IMR-90 (cell line): ENCODE measurements around the gene FSIP2. TPM values are rescaled to one million over a fixed set of nuclear protein-coding genes. Genes with fewer than 3 reads are reported as not detected.

ENCODE experiments used
- ATAC-seq: fragments of 200-7000 bp; cut with Tn5 transposase; 2 replicates; pipeline ENCODE4 v1.9.1; 2020; ENCODE audit warnings: low read depth, mild to moderate bottlenecking, moderate library complexity
- BruUV-seq: library from RNA; stranded (reverse); fragments of 400-500 nt; replicated peaks from 2 replicates; lab custom pipeline; 2021; lab: Mats Ljungman, UMichigan
- CTCF ChIA-PET: fragments of 300-600 bp; formaldehyde crosslinking; extraction: SDS; loops from one replicate; lab custom pipeline; 2021; ENCODE audit warnings: antibody characterized with exemption; lab: Yijun Ruan, JAX
- POLR2A ChIA-PET: fragments of 300-600 bp; sonication (Branson Sonifier 250); formaldehyde crosslinking; loops from one replicate; lab custom pipeline; 2022; ENCODE audit warnings: antibody characterized with exemption; ENCODE audit not compliant: unreplicated experiment; lab: Charles Lee
- DNase-seq: peaks from one replicate; pipeline ENCODE4 v3.0.0; 2013
- H2AFZ ChIP-seq: replicated peaks from 2 replicates; pipeline ENCODE3; 2013; ENCODE audit warnings: low read length, mild to moderate bottlenecking; ENCODE audit not compliant: poor library complexity
- H2AK5ac ChIP-seq: 2 replicates; pipeline ENCODE4 v1.6.1; 2013; ENCODE audit warnings: low read depth, low read length, inconsistent platforms
- H2AK9ac ChIP-seq: replicated peaks from 2 replicates; pipeline ENCODE3; 2013; ENCODE audit warnings: mild to moderate bottlenecking, low read depth, low read length, moderate library complexity; ENCODE audit not compliant: poor library complexity
- H2BK120ac ChIP-seq: 2 replicates; pipeline ENCODE4 v1.6.1; 2013; ENCODE audit warnings: low read depth, low read length, inconsistent platforms
- H2BK15ac ChIP-seq: 3 replicates; pipeline ENCODE4 v1.6.1; 2013; ENCODE audit warnings: low read depth, low read length, inconsistent platforms
- H2BK20ac ChIP-seq: 2 replicates; pipeline ENCODE4 v1.6.1; 2013; ENCODE audit warnings: low read depth, mild to moderate bottlenecking, inconsistent platforms, low read length, moderate library complexity
- H2BK5ac ChIP-seq: 2 replicates; pipeline ENCODE4 v1.6.1; 2013; ENCODE audit warnings: mild to moderate bottlenecking, low read depth, low read length, inconsistent platforms; ENCODE audit not compliant: poor library complexity, severe bottlenecking
- H3K14ac ChIP-seq: replicated peaks from 2 replicates; pipeline ENCODE4 v1.6.1; 2013; ENCODE audit warnings: low read depth, low read length, inconsistent platforms
- H3K18ac ChIP-seq: 2 replicates; pipeline ENCODE4 v1.6.1; 2013; ENCODE audit warnings: low read depth, low read length, control low read depth
- H3K23ac ChIP-seq: 2 replicates; pipeline ENCODE4 v1.6.1; 2013; ENCODE audit warnings: low read depth, low read length, inconsistent platforms
- H3K27ac ChIP-seq: 2 replicates; pipeline ENCODE4 v1.5.1; 2013; ENCODE audit warnings: mild to moderate bottlenecking, control low read depth, low read length; ENCODE audit not compliant: insufficient read depth
- H3K27me3 ChIP-seq: 2 replicates; pipeline ENCODE4 v1.6.1; 2013; ENCODE audit warnings: low read length; ENCODE audit not compliant: control insufficient read depth, insufficient read depth
- H3K36me3 ChIP-seq: 2 replicates; pipeline ENCODE4 v1.6.1; 2013; ENCODE audit warnings: low read length, mixed read lengths; ENCODE audit not compliant: control insufficient read depth, insufficient read depth
- H3K4ac ChIP-seq: 2 replicates; pipeline ENCODE4 v1.6.1; 2013; ENCODE audit warnings: low read depth, low read length, inconsistent platforms
- H3K4me1 ChIP-seq: 2 replicates; pipeline ENCODE4 v1.6.1; 2013; ENCODE audit warnings: low read length, mixed read lengths; ENCODE audit not compliant: control insufficient read depth, insufficient read depth
- H3K4me2 ChIP-seq: 2 replicates; pipeline ENCODE4 v1.6.1; 2013; ENCODE audit warnings: low read depth, mild to moderate bottlenecking, control low read depth, low read length, moderate library complexity
- H3K4me3 ChIP-seq: 2 replicates; pipeline ENCODE4 v1.5.1; 2013; ENCODE audit warnings: low read depth, mild to moderate bottlenecking, control low read depth, low read length, moderate library complexity; ENCODE audit not compliant: insufficient read depth
- H3K56ac ChIP-seq: 2 replicates; pipeline ENCODE4 v1.6.1; 2013; ENCODE audit warnings: low read length, inconsistent platforms; ENCODE audit not compliant: insufficient read depth; ENCODE audit errors: extremely low read depth
- H3K79me1 ChIP-seq, 2 experiments: 2 replicates each; pipeline ENCODE4 v1.6.1; 2013; ENCODE audit warnings: low read length in 2 of 2, inconsistent platforms in 1 of 2, low read depth in 1 of 2
- H3K9ac ChIP-seq: 2 replicates; pipeline ENCODE4 v1.6.1; 2013; ENCODE audit warnings: low read depth, low read length, control low read depth
- H3K9me1 ChIP-seq: 2 replicates; pipeline ENCODE4 v1.6.1; 2013; ENCODE audit warnings: low read length, inconsistent platforms; ENCODE audit not compliant: insufficient read depth
- H3K9me3 ChIP-seq: 2 replicates; pipeline ENCODE4 v1.6.1; 2013; ENCODE audit warnings: low read length; ENCODE audit not compliant: control insufficient read depth, insufficient read depth
- H4K20me1 ChIP-seq: 2 replicates; pipeline ENCODE4 v1.6.1; 2013; ENCODE audit warnings: low read length, inconsistent platforms; ENCODE audit not compliant: insufficient read depth
- H4K5ac ChIP-seq: 2 replicates; pipeline ENCODE4 v1.6.1; 2013; ENCODE audit warnings: mild to moderate bottlenecking, low read depth, low read length, control low read depth
- H4K8ac ChIP-seq, 2 experiments: 2 replicates each; pipeline ENCODE4 v1.6.1; 2013; ENCODE audit warnings: low read depth in 2 of 2, low read length in 2 of 2, control low read depth in 1 of 2, inconsistent platforms in 1 of 2
- H4K91ac ChIP-seq: 2 replicates; pipeline ENCODE4 v1.6.1; 2013; ENCODE audit warnings: low read depth, low read length, inconsistent platforms; ENCODE audit not compliant: insufficient read depth
- MAFK ChIP-seq: IDR thresholded peaks from 2 replicates; pipeline ENCODE4 v1.6.1; 2012; ENCODE audit warnings: low read depth, low read length, improper control_type of control experiment
- MXI1 ChIP-seq: IDR thresholded peaks from 2 replicates; pipeline ENCODE4 v1.6.1; 2012; ENCODE audit warnings: low read depth, mild to moderate bottlenecking, low read length, moderate library complexity, borderline replicate concordance
- WGBS, 2 experiments: methylation state at CpG; one replicate each; pipeline versions ENCODE4 v1.1.5 to v1.1.7; 2013; ENCODE audit warnings: missing lambda C conversion rate in 2 of 2; ENCODE audit not compliant: insufficient read length in 1 of 2; ENCODE audit errors: extremely low coverage in 2 of 2; 5-methylcytosine and 5-hydroxymethylcytosine counted together
- dilution Hi-C: fragments of 300-500 bp; cut with HindIII; formaldehyde crosslinking; loops from one replicate; pipeline ENCODE4 v1.14.3; 2018; ENCODE audit warnings: low sequenced_read_pairs; ENCODE audit not compliant: unreplicated experiment
- in situ Hi-C: fragments of 300-500 bp; cut with MboI; formaldehyde crosslinking; loops from 3 replicates; pipeline ENCODE4 v1.14.3; 2019; ENCODE audit warnings: low sequenced_read_pairs, inconsistent platforms, mixed read lengths
- intact Hi-C: fragments of 100-400 bp; cut with micrococcal nuclease; formaldehyde crosslinking; loops from 2 replicates; pipeline ENCODE4 v1.10.0; 2022
- polyA plus RNA-seq, 3 experiments: library from polyadenylated mRNA; depleted of rRNA; stranded (reverse); fragments of >200 nt; gene quantifications; 2 replicates each; pipeline ENCODE4 v1.2.3, GENCODE V29; 2012; ENCODE audit warnings: low replicate concordance in 1 of 3
- total RNA-seq: library from RNA; depleted of rRNA; stranded (reverse); fragments of >200 nt; gene quantifications from 2 replicates; pipeline ENCODE4 v1.2.3, GENCODE V29; 2012

FSIP2 gene
- total and polyA plus RNA-seq, 2 of the 4 experiments (the other 2 are of a cell fraction), result under 0.01 to 0.02 TPM

- no peak overlapping the region for H2AFZ ChIP-seq
- H3K36me3 ChIP-seq, result no peaks in the 10 kb centered on the region
- H3K18ac ChIP-seq, result no peak overlapping the region
- no peaks in the 10 kb centered on the region for H3K4me1 ChIP-seq
- intact Hi-C loops (no loop called here), in situ Hi-C loops (no loop called here), dilution Hi-C loops (no loop called here)
- H4K20me1 ChIP-seq, result no peaks in the 10 kb centered on the region
- H3K4me3 ChIP-seq, result no peak overlapping the region
- DNase-seq (no peak), ATAC-seq (no peak)
- H3K56ac ChIP-seq, result no peak overlapping the region
- no peaks in the 10 kb centered on the region for H3K9me1 ChIP-seq
- no peak overlapping the region for H3K27ac ChIP-seq
- H2BK15ac ChIP-seq, result no peak overlapping the region
- no CpG with 5 or more reads among the region's 1 CpG for WGBS, 2 experiments
- H3K9ac ChIP-seq, result no peak overlapping the region
- no peak overlapping the region for H4K5ac ChIP-seq
- H3K79me1 ChIP-seq, result no peaks in the 10 kb centered on the region
- H2BK5ac ChIP-seq, result no peak overlapping the region
- H2BK120ac ChIP-seq, result no peak overlapping the region
- no peak overlapping the region for H4K91ac ChIP-seq
- no TSS peak for BruUV-seq
- no peaks in the 10 kb centered on the region for H3K27me3 ChIP-seq
- H3K14ac ChIP-seq, result no peak overlapping the region
- no peak overlapping the region for H3K23ac ChIP-seq
- H2BK20ac ChIP-seq, result no peak overlapping the region
- no peak overlapping the region for H3K4me2 ChIP-seq
- H3K9me3 ChIP-seq, result peaks cover 8% of the 10 kb centered on the region
- no peak overlapping the region for H2AK5ac ChIP-seq
- TF ChIP-seq MXI1 (no peak), MAFK (no peak)
- POLR2A ChIA-PET, result no interaction called here
- CTCF ChIA-PET, result no interaction called here
- no peak overlapping the region for H3K4ac ChIP-seq
- no peak overlapping the region for H2AK9ac ChIP-seq
- no peak overlapping the region for H4K8ac ChIP-seq
Measured at GRCh38 chr2:185807351-185807750, 68.7 kb downstream of the FSIP2 start.
